GM19438 (cell line): ENCODE results near the gene WFDC1.

Source experiments
- ATAC-seq: cut with Tn5 transposase; IDR thresholded peaks from one replicate; pipeline ENCODE4 v1.9.1; 2021; ENCODE audit warnings: low read depth; ENCODE audit not compliant: unreplicated experiment

WFDC1 gene, protein sequence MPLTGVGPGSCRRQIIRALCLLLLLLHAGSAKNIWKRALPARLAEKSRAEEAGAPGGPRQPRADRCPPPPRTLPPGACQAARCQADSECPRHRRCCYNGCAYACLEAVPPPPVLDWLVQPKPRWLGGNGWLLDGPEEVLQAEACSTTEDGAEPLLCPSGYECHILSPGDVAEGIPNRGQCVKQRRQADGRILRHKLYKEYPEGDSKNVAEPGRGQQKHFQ

DNA sequence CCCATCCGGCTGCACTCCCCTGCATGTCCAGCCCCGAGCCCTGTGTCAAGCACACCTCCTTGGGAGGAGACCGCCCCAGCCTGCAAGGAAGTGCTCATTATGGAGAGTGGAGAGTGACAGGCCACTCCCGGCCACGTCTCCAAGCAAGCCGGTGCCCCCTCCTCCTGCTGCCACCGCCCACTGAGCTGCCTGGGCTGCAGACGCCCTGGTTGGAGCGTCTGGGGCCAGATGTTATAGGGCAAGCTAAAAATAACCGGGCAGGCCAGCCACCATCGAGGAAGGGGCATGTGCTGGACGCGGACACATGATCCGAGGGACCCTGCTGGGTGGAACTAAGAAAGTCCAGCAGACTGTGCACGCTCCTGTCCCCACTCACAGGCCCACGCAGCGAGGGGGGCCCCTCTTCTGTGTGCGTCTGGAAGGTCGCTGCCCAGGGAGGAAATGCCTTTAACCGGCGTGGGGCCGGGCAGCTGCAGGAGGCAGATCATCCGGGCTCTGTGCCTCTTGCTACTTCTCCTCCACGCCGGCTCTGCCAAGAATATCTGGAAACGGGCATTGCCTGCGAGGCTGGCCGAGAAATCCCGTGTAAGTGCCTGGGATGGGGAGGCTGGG lies at the start of gene WFDC1:
TSS of gene WFDC1 (plus strand) at position 348 of the 612 bp plus-strand sequence. CDS start at position 442, 94 bp downstream.
- no peak for ATAC-seq

DNA sequence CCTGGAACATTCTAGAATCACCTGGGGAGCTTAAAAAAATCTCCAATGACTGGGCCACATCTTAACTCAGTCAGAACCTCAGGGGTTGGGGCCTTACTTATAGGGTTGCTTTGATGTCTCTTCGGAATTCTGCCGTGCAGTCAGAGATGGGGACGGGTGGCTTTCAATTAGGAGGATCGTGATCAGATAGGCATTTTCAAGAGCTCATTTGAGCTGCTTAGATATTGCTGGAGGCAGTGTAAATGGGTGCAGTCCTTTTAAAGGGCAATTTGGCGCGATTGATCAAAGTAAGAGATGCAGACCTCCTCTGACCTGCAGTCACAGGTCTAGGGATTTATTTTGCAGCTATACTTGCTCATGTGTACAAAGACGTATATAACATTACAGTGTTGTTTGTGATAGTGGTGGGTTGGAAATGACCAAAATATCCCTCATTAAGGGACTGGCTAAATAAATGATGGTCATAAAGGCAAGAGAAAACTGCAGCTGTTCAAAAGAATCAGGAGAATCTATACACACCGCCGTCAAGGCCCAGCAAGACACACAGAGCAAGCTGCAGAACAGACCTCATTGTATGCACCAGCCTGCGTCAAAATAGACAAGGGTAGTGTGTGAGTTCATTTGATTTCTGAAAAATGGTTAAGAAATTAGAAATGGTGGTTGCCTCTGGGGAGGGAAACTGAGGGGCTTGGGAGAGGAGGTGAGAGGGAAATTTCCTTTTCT lies 48.6 kb upstream of the WFDC1 start:
- ATAC-seq: no peak

DNA sequence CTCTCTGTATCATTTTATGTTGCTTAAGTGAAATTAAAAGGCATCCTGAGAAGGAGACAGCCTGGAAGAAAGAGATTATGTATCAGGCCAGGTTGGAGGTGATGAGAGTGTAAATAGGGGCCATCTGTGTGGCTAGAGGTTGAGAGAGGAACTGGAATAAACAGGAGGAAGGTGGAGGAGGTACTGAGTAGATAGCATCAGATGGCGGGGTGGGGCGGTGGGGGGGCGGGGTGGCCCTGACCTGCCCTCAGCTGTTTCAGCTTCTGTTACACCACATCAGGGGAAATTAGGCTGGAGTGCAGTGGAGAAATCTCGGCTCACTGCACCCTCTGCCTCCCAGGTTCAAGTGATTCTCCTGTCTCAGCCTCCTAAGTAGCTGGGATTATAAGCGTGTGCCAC lies 48.0 kb upstream of the WFDC1 start:
- no peak for ATAC-seq

DNA sequence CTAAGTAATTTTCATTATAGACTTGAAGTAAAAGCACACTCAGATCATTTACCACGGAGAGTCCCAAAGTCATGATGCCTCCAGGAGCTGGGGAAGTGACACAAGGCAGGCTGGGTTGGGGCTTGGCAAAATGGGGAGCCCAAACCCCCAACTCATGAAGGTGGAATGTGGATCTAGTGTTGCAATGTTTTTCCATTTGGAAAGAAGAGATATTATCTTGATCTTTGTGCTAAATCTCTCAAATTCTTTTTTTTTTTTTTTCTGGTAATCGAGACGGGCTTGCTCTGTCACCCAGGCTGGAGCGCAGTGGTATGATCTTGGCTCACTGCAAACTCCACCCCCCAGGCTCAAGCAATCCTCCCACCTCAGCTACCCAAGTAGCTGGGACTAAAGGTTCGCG lies 47.3 kb upstream of the WFDC1 start:
- ATAC-seq: no peak

DNA sequence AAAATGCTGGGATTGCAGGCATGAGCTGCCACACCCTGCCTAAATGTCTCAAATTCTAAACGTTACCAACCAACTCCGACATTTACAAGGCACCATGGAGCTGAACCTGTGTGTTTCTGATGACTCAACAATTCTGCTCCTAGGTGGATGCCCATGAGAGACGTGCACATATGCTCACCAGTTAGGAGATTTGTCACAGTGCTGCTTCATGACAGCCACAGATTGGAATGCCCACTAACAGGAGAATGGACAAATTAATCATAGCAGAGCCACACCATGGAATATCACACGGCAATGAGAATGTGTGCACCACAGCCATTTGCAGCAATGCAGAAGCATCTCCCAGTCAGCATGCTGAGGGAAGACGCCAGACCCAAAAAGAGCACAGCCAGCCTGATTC lies 46.8 kb upstream of the WFDC1 start:
- no peak for ATAC-seq

DNA sequence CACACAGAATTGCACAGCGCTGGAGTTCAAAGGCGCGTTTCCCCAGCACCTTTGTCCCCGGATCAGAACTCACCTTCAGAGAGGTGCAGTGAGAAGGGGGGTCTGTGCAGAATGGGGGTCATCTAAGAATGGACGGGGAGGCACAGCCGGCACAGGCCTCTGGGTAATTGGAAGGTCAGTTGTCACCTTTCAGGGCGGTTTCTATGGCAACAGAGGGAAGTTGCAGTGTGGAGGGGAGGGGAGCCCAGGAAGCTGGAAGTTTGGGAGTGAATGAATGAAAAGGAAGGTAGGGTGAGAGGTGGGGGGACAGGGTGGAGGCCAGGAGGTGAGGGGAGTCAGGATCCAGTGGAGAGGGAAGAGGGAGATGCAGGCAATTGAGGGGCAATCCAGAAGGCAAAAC lies 42.5 kb upstream of the WFDC1 start:
- no peak for ATAC-seq

DNA sequence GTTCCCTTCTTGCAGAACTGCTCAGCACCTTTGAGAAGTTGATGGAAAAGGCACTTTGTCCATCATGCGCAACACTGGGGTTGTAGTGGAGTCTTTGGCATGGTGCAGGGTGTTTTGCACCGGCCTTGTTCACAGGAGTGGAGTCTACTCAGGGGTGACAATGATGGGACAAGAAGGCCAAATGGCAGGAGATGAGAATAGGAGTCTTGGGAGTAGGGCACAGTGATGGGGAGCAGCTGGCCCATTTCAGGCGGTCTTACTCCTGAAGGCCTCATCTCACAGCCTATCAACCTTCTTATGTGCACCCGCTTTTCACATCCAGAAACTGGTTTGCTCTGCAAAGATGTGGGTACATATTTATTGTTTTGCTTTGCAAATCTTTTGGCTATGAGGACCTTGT lies 41.5 kb upstream of the WFDC1 start:
- no peak for ATAC-seq

DNA sequence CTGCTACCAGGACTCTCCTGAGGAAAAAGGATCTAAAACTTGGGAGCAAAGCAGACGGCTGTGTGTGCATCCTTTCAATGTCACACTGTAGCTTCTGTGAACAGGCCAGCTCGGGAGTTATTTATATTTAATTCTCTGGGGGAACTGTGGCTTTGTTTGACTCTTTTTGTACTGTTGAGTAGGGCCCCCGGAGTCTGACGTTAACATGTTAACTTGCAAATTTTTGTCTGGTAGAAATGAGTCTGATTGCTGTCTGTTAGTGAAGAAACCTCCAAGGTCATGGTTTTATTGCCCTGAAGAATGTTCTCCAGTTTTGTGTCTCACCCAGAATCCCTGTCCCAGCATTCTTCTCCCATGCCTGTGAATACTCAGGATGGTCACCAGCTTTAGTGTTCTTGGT lies 40.6 kb upstream of the WFDC1 start:
- no peak for ATAC-seq

DNA sequence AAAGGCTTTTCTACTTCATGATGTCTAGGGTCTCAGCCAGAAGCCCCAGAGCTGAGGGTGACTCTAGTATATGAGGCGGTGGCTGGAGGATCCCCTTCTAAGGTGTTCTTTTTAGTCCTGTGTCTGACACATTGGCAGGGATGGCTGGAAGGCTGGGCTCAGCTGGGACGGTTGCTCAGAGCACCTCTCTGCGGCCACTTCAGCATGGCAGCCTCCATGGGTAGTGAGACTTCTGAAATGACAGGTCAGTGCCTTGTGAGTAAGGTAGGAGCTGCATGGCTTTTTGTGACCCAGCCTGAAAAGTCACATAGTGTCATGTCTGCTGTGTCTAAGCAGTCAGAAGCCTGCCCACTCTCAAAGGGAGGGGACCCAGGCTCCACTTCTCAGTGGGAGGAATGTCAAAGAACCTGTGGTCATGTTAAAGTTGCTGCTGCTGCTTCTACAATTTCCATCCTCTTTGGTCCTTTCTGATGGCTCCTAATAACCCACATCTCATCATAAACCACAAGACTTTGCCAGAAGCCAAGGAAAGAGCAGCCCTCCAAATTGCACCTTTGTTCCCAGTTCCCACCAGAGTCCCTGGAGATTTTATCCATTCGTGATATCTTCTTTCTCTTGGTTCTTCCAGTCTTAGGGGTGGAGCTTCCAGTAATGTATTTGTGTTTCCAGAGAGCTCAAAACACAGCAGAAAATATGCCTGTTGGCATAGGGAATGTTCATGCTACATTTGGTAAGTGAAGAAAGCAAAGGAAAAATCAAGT lies 39.4 kb upstream of the WFDC1 start:
- ATAC-seq: no peak

DNA sequence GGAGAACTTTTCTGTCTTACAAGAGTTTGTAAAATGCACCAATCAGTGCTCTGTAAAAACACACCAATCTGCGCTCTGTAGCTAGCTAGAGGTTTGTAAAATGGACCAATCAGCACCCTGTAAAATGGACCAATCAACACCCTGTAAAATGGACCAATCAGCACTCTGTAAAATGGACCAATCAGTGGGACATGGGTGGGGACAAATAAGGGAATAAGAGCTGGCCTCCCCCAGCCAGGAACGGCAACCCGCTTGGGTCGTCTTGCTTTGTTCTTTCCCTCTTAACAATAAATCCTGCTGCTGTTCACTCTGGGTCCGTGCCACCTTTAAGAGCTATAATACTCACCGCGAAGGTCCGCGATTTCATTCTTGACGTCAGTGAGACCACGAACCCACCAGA lies 36.4 kb upstream of the WFDC1 start:
- ATAC-seq: no peak

DNA sequence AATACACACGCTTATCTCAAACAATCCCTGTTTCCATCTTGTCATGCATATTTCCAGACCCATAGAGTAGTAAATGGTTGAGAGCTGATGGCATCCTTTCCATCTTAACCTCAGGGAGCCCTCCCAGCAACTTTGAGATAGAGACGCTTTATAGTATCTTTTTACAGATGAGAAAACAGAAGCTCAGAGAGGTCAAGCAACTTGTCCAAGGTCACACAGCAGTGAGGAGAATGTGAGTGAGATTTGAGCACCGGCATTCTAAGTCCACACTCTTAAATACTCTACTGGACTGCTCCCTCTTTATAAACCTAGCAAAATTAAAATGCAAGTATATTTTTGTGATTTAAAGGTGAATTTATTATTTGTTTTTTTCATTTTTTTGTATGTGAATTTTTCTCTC lies 35.0 kb upstream of the WFDC1 start:
- no peak for ATAC-seq

DNA sequence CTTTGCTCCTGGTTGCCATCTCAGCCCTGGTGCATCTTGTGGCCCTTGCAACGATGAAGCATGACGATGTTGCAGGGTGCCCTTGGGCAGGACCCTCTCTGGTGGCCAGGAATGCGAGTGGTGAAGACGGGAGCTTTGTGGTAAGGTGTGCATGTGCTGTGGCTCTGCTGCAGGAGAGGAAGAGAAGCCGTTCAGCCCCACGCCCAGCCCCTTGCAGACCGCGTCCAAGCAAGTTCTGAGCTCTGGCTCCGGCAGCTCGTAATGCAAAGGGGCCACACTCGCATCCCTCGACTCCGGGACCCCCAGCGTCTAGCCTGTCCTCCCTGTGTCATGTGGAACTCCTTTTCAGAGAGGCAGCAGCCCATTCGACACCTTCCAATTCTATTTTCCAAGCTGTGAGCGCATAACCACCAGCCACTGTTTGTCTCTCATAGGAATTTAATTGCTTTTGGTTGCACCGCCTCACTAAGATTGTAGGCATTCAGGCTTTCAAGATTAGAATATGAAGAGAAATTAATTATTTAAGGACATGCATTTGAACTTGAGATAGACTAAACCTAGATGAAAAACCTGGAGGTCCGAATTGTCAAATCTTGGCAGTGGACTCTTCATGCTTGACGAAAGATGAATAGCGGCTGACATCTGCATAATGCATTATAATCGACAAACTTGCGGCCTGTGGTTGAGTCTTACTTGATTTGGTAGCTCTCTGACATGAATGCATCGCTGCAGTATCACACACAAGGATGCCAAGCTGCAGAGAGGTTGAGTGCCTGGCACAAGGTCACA lies 33.7 kb upstream of the WFDC1 start:
- ATAC-seq: no peak

DNA sequence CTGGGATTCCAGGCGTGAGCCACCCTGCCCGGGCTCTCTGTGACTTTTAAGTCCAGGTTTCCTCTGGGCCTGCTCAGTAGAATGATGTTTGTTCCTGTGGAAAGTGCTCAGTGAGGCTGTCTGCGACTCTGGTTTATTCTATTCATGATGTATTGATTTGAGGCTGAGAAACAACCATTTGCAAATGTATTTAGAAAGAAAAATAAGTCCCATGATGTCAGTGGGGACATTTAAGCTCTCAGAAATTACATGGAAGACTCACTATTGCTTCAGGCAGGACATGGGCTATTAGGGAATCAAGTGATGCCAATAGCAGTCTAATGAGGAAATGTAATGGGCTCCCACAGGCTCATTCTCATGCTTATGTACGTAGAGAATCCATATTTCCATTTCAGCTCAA lies 32.6 kb upstream of the WFDC1 start:
- no peak for ATAC-seq

DNA sequence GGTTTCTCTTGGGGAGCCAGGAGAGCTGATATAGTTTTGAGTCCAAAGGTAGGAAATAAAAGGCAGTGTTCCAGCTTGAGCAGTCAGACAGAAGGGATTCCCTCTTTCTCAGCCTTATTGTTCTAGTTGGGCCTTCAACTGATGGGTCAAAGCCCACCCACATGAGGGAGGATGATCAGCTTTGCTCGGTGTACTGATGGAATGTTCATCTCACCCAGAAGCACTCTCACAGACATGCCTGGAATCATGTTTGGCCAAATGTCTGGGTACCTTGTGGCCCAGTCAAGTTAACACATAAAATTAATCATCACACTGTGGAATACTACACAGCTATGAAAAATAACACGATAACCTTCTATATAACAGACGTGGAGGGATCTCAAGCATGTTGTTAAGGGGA lies 31.7 kb upstream of the WFDC1 start:
- no peak for ATAC-seq

DNA sequence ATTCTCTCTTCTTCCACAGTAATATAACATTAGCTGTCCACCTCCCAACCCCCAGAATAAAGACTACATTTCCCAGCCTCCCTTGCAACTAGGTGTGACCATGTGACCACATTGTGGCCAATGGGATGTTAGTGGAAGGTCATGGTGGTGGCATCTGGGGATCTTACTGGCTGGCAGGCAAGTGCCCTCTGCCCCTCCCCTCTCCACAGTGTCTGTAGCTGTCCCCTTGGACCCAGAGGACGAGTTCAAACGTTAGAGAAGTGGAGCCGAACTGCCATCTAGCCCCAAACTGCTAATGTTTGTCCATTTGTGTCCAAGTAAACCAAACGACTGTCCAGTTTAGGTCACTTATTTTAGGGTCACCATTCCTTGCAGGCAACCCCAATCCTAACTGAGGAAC lies 28.2 kb upstream of the WFDC1 start:
- no peak for ATAC-seq

DNA sequence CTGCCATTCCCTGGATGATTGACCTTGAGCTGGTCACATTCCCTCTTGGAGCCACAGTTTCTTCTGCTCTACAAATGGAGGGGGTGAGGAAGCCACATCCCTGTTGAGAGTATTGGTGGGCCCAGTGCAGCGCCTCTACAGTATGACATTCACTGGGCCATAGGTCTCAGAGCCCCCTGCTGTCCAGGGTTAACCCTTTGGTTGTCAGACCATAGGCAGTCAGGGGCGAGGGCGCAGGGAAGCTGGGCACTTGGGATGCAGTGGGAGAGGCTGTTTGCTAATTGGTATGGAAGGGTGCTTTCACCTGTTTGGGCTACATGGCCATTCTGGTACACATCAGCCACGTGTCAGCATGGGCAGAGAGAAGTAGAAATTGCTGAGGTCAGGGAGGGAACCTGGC lies 27.3 kb upstream of the WFDC1 start:
- no peak for ATAC-seq

DNA sequence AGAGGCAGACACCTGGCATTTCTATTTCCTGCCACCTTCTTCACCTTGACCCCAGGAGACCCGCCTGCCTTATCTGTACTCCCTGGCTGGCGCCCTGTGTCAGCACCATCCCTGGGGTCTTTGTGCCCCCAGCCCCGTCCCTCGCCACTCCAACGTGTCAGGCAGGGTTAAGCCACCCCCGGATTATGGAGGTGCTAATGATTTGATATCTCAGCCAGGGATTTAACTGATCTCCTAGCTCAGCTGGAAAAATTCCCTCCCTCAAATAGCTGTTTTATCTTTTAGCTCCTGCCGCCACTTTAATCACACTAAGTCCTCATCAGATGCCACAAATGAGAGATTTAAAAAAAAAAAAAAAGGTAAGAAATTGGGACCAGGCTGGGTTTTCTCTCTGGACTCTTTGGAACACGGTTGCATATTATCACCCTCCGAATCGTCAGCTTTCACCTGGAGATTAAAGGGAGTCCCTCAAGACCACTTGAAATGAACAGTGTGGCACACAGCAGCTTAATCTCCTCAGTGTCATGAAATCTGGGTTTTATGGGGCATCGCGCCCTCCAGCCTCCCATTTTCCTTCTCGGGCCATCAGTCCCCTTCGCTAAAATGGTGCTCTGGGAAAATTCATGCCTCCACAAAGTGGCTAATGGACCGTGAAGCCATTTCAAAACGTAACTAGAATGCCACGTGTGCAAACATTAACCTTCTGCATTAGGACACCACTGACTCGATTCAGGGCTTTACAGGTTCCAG lies 26.2 kb upstream of the WFDC1 start:
- ATAC-seq: no peak

DNA sequence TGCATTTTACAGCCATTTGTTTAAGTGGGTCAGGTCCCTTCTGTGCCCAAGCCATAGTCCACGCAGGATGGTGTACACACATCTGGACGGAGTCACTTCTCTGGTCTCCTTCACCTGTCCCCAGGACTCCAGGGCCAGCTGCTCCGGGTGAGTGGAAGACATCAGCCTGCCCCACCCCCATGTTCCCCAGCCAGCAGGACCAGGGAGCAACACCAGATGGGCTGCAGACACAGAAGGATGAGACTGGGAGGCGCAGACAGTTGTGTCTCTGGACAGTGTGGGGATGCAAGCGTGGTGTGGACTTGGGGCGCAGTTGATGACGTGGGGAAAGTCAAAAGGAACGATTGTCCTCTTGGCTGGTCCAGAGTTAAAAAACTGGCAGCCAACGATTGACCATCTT lies 24.6 kb upstream of the WFDC1 start:
- ATAC-seq: no peak

DNA sequence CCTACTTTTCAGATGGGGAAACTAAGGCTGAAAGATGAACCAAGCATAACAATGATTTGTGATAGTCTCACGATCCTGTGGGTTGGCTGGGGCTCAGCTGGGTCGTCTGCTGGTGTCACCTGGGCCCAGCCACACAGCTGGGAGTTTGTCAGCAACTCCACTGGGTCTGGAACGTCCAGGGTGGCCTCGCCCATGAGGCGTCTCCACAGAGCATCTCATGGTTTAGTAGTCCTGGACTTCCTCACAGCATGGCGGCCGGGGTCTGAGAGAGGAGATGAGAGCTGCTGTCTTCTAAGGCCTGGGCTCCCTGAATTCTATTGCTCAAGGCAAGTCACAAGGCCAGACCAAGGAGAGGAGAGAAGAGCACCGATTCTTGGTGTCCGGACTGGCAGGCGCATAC lies 24.1 kb upstream of the WFDC1 start:
- no peak for ATAC-seq

DNA sequence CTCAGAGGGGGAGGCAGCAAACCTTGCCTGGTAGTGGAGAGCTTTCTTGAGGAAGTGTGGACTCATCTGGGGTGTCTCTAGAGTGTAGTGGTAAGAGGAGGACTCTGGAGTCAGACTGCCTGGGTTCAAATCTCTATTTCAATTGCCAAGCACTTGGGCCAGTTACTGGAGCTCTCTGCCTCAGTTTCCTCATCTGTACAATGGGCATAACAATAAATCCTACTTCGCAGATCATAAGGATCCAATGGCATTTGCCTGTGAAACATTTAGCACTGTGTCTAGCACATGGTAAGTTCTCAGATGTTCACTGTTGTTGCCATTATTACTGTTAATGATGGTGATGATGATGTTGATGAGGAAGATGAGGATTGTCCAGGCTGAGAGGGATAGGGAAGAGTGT lies 23.6 kb upstream of the WFDC1 start:
- ATAC-seq: no peak
